Lower leg skin (tissue), 4 donors: Measurements from ENCODE around the gene NKD1. TPM values are rescaled to one million over a fixed set of nuclear protein-coding genes. Genes with fewer than 3 reads are reported as not detected.

Experiments
- DNase-seq, 2 donors: peaks; one replicate each; pipeline ENCODE4 v3.0.0-alpha.2; 2019; ENCODE audit warnings: low spot score in 2 of 2
- H3K4me3 ChIP-seq: fragments of 200-600 bp; sonication (generic); 2 replicates; pipeline ENCODE4 v1.5.1; 2017; ENCODE audit warnings: mild to moderate bottlenecking, low read depth; ENCODE audit not compliant: poor library complexity, severe bottlenecking
- POLR2A ChIP-seq, 2 donors: fragments of 450-650 bp; IDR thresholded peaks; one replicate each; pipeline ENCODE4 v1.6.1; 2016 to 2017; ENCODE audit warnings: antibody characterized with exemption in 2 of 2, mild to moderate bottlenecking in 1 of 2, moderate library complexity in 1 of 2
- WGBS, 2 donors: methylation state at CpG; one replicate each; pipeline ENCODE4 v1.1.5; 2018; 5-methylcytosine and 5-hydroxymethylcytosine counted together
- intact Hi-C: fragments of 100-400 bp; cut with DNase I; formaldehyde crosslinking; loops from one replicate; pipeline ENCODE4 v1.15.0; 2023; ENCODE audit warnings: low total_unique reads
- total RNA-seq, 4 donors: library from RNA; depleted of rRNA; stranded (reverse); fragments of >200 nt; gene quantifications; one replicate each; pipeline ENCODE4 v1.1.0, GENCODE V29; 2016
- TF ChIP-seq, protein P1 (sequence below), 3 donors: fragments of 450-650 bp; IDR thresholded peaks; one replicate each; pipeline ENCODE4 v1.5.1; 2016; ENCODE audit warnings: antibody characterized with exemption in 3 of 3, mild to moderate bottlenecking in 3 of 3, moderate library complexity in 2 of 3

NKD1 gene
- total RNA-seq, 4 donors from 2014 or later: 5.1 to 15.2 (median 7.2) TPM

DNA sequence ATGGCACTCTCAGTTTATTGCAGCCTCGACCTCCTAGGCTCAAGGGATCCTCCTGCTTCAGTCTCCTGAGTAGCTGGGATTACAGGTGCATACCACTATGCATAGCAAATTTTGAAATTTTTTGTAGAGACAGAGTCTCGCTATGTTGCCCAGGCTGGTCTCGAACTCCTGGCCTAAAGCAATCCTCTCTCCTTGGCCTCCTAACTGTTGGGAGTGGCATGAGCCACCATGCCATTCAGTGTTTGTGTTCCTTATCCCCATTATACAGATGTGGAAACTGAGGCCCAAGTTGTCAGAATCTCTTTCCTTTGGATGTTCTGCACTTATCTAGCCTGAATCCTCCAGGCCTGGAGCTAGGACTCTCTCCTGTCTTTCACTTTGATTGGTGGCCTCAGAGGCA is 40.8 kb upstream of the NKD1 start:
- intact Hi-C loops: no loop called here

DNA sequence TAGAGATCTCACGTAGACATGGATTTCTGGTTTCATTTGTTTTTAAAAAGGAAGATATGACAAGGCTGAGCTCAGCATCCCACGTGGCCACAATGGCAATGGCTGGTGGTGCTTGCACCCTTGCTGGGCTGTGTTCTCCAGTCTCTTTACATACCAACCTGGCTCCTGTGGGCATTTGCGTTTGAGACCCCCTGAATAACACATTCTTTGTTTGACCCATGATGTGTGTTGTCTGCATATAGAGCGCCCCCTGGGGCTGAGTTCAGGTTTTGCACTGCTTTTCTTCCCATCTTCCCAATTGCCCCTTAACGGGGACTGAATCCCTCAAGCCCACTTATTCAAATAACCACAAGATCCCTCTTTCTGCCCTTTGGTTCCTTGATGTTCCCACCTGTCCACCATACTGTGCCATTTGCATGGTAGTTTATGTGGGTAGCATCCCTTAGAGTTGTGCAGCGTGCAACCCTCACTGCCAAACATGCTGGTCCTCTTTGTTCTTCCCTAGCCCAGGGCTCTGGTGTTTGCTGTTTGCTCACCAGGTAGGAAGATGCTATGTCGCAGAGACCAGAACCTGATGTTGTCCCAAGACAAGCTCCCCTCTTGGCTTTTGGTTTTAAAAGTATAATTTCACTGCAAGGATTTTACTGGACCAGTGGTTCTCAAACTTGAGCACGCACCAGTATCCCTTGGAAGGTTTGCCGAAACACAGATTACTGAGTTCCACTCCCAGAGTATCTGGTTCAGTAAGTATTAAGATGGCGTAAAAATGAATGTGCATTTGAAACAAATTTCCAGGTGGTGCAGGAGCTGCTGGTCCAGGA is 38.5 kb upstream of the NKD1 start:
- TF ChIP-seq, protein P1, sequence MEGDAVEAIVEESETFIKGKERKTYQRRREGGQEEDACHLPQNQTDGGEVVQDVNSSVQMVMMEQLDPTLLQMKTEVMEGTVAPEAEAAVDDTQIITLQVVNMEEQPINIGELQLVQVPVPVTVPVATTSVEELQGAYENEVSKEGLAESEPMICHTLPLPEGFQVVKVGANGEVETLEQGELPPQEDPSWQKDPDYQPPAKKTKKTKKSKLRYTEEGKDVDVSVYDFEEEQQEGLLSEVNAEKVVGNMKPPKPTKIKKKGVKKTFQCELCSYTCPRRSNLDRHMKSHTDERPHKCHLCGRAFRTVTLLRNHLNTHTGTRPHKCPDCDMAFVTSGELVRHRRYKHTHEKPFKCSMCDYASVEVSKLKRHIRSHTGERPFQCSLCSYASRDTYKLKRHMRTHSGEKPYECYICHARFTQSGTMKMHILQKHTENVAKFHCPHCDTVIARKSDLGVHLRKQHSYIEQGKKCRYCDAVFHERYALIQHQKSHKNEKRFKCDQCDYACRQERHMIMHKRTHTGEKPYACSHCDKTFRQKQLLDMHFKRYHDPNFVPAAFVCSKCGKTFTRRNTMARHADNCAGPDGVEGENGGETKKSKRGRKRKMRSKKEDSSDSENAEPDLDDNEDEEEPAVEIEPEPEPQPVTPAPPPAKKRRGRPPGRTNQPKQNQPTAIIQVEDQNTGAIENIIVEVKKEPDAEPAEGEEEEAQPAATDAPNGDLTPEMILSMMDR (IDR thresholded peaks at IDR 0.05): no peak
- no peak for TF ChIP-seq POLR2A (IDR thresholded peaks at IDR 0.05)
- DNase-seq: peak in 1 of 2 donors; percentile 82
- intact Hi-C loops: no loop called here
- H3K4me3 ChIP-seq: no peak overlapping the region
- WGBS, 2 donors: 63 to 64% methylated on average over 10 of the region's 10 CpGs

More for the DNA sequence above, 40.8 kb upstream of the NKD1 start:
- H3K4me3 ChIP-seq: no peak overlapping the region
- WGBS, 2 donors: 81 to 87% methylated on average over 3 of the region's 3 CpGs
- no peak for TF ChIP-seq POLR2A (IDR thresholded peaks at IDR 0.05)
- TF ChIP-seq, protein P1 (IDR thresholded peaks at IDR 0.05): no peak
- no peak for DNase-seq

DNA sequence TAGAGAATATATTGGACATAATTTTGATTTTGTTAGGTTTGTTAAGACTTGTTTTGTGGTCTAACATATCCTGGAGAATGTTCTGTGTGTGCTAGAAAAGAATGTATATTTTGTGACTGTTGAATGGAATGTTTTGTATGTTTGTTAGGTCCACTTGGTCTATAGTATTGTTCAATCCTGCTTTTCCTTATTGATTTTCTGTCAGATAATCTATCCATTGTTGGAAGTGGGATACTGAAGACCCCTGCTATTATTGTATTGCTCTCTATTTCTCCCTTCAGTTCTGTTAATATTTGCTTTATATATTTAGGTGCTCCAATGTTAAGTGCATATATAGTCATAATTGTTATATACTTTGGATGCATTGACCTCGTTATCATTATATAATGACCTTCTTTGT is 33.0 kb upstream of the NKD1 start:
- no peak overlapping the region for H3K4me3 ChIP-seq
- DNase-seq: no peak
- TF ChIP-seq, protein P1 (IDR thresholded peaks at IDR 0.05): no peak
- no peak for TF ChIP-seq POLR2A (IDR thresholded peaks at IDR 0.05)
- intact Hi-C loops: no loop called here
- 89 to 97% methylated on average over 1 of the region's 1 CpG for WGBS, 2 donors

DNA sequence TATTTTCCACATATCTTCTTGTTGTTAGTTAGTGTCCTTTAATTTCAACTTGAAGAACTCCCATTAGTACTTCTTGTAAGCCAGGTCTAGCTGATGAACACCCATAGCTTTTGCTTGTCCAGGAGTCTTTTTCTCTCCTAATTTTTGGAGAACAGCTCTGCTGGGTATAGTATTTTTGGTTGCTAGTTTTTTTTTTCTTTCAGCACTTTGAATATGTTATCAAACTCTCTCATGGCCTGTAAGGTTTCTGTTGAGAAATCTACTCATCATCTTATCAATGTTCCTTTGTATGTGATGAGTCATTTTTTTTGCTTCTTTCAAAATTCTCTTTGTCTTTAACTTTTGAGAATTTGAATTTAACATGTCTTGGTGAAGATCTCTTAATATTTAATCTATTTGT is 31.8 kb upstream of the NKD1 start:
- TF ChIP-seq, protein P1 (IDR thresholded peaks at IDR 0.05): no peak
- no peak for TF ChIP-seq POLR2A (IDR thresholded peaks at IDR 0.05)
- no peak for DNase-seq
- H3K4me3 ChIP-seq: no peak overlapping the region
- intact Hi-C loops: no loop called here

DNA sequence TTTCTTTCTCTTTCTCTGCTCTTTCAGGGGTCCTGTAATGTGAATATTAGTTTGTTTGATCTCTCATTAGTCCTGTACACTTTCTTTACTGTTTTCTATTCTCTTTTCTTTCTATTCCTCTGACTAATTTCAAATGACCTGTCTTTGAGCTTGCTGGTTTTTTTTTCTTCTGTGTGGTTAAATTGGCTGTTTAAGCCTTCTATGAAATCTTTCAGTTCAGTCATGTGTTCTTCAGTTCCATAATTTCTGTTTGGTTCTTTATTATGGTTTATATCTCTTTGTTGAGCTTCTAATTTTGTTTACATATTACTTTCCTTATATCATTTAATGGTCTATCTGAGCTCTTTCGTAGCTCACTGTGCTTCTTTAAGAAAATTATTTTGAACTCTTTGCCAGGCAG is 31.3 kb upstream of the NKD1 start:
- intact Hi-C loops: no loop called here
- DNase-seq: no peak
- TF ChIP-seq POLR2A (IDR thresholded peaks at IDR 0.05): no peak
- TF ChIP-seq, protein P1 (IDR thresholded peaks at IDR 0.05): no peak
- WGBS, 2 donors: 87 to 97% methylated on average over 1 of the region's 1 CpG
- no peak overlapping the region for H3K4me3 ChIP-seq
